Lower lobe of right lung (tissue), 2 donors: ENCODE results near the gene WRNIP1. TPM values are rescaled to one million over a fixed set of nuclear protein-coding genes. Genes with fewer than 3 reads are reported as not detected.
A peak's percentile ranks its signal among the peaks of the same experiment; 100 is the strongest.

Source experiments
- ATAC-seq, 2 donors: fragments of 200-7000 bp; cut with Tn5 transposase; one replicate each; pipeline ENCODE4 v1.9.1; 2020 to 2022; ENCODE audit warnings: mild to moderate bottlenecking in 2 of 2, moderate library complexity in 2 of 2
- DNase-seq: peaks from one replicate; pipeline ENCODE4 v3.0.0-alpha.2; 2020
- H3K27ac ChIP-seq: fragments of 200-600 bp; one replicate; pipeline ENCODE4 v1.8.0; 2022
- H3K27me3 ChIP-seq: fragments of 200-600 bp; one replicate; pipeline ENCODE4 v1.8.0; 2022; ENCODE audit warnings: low read depth
- H3K36me3 ChIP-seq: fragments of 200-600 bp; one replicate; pipeline ENCODE4 v1.8.0; 2022; ENCODE audit warnings: mild to moderate bottlenecking
- H3K4me1 ChIP-seq: fragments of 200-600 bp; one replicate; pipeline ENCODE4 v1.8.0; 2022
- H3K4me3 ChIP-seq: fragments of 200-600 bp; one replicate; pipeline ENCODE4 v1.8.0; 2022; ENCODE audit warnings: mild to moderate bottlenecking
- H3K9me3 ChIP-seq: fragments of 200-600 bp; one replicate; pipeline ENCODE4 v1.8.0; 2022
- intact Hi-C: fragments of 100-400 bp; cut with DNase I; formaldehyde crosslinking; loops from one replicate; pipeline ENCODE4 v1.11.0; 2022
- long read RNA-seq: library from polyadenylated mRNA; unstranded; transcript quantifications from one replicate; pipeline ENCODE4 v2.0.0, GENCODE V29; 2021
- total RNA-seq: library from RNA; stranded (reverse); fragmentation: NEBNext Ultra II Directional; extraction: Animal tissue kit (Norgen Biotek cat#: 25700); gene quantifications from one replicate; pipeline ENCODE4 v1.2.1, GENCODE V29; 2021
- TF ChIP-seq, protein P1 (sequence below): fragments of 200-600 bp; IDR thresholded peaks from one replicate; pipeline ENCODE4 v1.8.0; 2022; ENCODE audit warnings: antibody characterized with exemption, mild to moderate bottlenecking
- donor health status: DM: no; HTN: yes; CAD: no; lungs with severe emphysema.

The WRNIP1 gene
- 45.1 TPM for total RNA-seq
- long read RNA-seq, transcript WRNIP1-204 (7 exons, 2,670 nt), result major isoform, 190 of 221 reads
- long read RNA-seq, transcript WRNIP1-203 (7 exons, 2,595 nt), result minor isoform, 8 of 221 reads
- long read RNA-seq, partial matches to known transcripts, result 8 of 221 reads
- long read RNA-seq, other reads (novel, unspliced or antisense), result 15 of 221 reads

DNA sequence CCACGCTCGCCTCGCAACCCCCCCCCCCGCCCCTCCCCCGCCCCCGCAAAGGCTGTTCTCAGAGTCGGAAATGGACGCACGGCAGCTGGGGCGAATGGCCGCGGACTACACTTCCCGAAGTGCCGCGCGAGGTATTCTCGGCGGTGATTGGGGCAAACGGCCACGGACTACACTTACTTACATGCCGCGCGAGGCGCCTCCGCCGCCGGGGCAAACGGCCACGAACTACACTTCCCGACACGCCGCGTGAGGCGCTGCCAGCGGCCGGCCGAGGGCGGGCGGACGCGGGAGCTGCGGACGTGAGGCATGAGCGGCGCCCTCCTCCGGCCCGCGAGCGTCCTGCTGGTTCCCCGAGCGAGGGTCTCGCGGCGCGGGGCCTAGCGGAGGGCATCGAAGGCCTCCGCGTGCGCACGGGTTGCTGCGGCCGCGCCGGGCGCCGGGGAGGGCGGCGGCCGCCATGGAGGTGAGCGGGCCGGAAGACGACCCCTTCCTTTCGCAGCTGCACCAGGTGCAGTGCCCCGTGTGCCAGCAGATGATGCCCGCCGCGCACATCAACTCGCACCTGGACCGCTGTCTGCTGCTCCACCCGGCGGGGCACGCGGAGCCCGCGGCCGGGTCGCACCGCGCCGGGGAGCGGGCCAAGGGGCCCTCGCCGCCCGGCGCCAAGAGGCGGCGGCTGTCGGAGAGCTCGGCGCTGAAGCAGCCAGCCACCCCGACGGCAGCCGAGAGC, at the start of gene WRNIP1:
Gene WRNIP1, plus strand, starts transcription at position 228 of the 730 bp plus-strand sequence. Its CDS starts 230 bp downstream, at position 458.
- DNase-seq (peak; percentile 99), ATAC-seq (peak; percentile 96)
- H3K4me1 ChIP-seq, result peaks cover 39% of the 10 kb centered on the region
- peaks cover 2% of the 10 kb centered on the region for H3K36me3 ChIP-seq
- TF ChIP-seq, protein P1, sequence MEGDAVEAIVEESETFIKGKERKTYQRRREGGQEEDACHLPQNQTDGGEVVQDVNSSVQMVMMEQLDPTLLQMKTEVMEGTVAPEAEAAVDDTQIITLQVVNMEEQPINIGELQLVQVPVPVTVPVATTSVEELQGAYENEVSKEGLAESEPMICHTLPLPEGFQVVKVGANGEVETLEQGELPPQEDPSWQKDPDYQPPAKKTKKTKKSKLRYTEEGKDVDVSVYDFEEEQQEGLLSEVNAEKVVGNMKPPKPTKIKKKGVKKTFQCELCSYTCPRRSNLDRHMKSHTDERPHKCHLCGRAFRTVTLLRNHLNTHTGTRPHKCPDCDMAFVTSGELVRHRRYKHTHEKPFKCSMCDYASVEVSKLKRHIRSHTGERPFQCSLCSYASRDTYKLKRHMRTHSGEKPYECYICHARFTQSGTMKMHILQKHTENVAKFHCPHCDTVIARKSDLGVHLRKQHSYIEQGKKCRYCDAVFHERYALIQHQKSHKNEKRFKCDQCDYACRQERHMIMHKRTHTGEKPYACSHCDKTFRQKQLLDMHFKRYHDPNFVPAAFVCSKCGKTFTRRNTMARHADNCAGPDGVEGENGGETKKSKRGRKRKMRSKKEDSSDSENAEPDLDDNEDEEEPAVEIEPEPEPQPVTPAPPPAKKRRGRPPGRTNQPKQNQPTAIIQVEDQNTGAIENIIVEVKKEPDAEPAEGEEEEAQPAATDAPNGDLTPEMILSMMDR, result peak; percentile 66
- intact Hi-C loops, result no loop called here
- H3K4me3 ChIP-seq, result peak within 1 kb of the TSS; percentile 87
- no peaks in the 10 kb centered on the region for H3K9me3 ChIP-seq
- no peaks in the 10 kb centered on the region for H3K27me3 ChIP-seq
- H3K27ac ChIP-seq, result peak within 1 kb of the TSS; percentile 96

GRCh38 chr6:2715737-2716136, 49.5 kb upstream of the WRNIP1 start:
- no peak for DNase-seq
- H3K36me3 ChIP-seq, result no peaks in the 10 kb centered on the region
- H3K4me3 ChIP-seq, result no peak overlapping the region
- no peak for ATAC-seq
- H3K4me1 ChIP-seq, result no peaks in the 10 kb centered on the region
- no peaks in the 10 kb centered on the region for H3K27me3 ChIP-seq
- TF ChIP-seq, protein P1, result no peak
- intact Hi-C loops, result no loop called here
- no peaks in the 10 kb centered on the region for H3K9me3 ChIP-seq
- no peak overlapping the region for H3K27ac ChIP-seq

GRCh38 chr6:2716936-2717700, 48.1 kb upstream of the WRNIP1 start:
- ATAC-seq, result no peak
- no peak for DNase-seq
- Histone ChIP-seq H3K36me3 (no peaks in the 10 kb centered on the region), H3K4me1 (no peaks in the 10 kb centered on the region), H3K9me3 (no peaks in the 10 kb centered on the region), H3K27me3 (no peaks in the 10 kb centered on the region), H3K27ac (no peak overlapping the region), H3K4me3 (no peak overlapping the region)
- TF ChIP-seq, protein P1, result no peak
- intact Hi-C loops, result no loop called here

- Histone ChIP-seq H3K36me3 (no peaks in the 10 kb centered on the region), H3K9me3 (no peaks in the 10 kb centered on the region)
These were observed 46.7 kb upstream of the WRNIP1 start for GRCh38 chr6:2718334-2719092.

More at GRCh38 chr6:2718334-2719092, 46.7 kb upstream of the WRNIP1 start:
- TF ChIP-seq, protein P1, result no peak
- no peak overlapping the region for H3K27ac ChIP-seq
- H3K4me1 ChIP-seq, result no peaks in the 10 kb centered on the region
- no peak overlapping the region for H3K4me3 ChIP-seq
- ATAC-seq, result no peak
- no peaks in the 10 kb centered on the region for H3K27me3 ChIP-seq
- no peak for DNase-seq
- intact Hi-C loops, result no loop called here
